IPS-18c (cell line): ENCODE measurements around the gene POLE.

Experiments used
- H3K4me3 ChIP-seq: 2 replicates; pipeline ENCODE4 v1.7.0; 2013; ENCODE audit warnings: low read depth, mild to moderate bottlenecking, low read length, moderate library complexity; ENCODE audit not compliant: insufficient read depth
- H3K9me3 ChIP-seq: one replicate; pipeline ENCODE4 v1.6.1; 2013; ENCODE audit warnings: mild to moderate bottlenecking, low read length, moderate library complexity; ENCODE audit not compliant: control insufficient read depth, insufficient read depth

The POLE gene

DNA sequence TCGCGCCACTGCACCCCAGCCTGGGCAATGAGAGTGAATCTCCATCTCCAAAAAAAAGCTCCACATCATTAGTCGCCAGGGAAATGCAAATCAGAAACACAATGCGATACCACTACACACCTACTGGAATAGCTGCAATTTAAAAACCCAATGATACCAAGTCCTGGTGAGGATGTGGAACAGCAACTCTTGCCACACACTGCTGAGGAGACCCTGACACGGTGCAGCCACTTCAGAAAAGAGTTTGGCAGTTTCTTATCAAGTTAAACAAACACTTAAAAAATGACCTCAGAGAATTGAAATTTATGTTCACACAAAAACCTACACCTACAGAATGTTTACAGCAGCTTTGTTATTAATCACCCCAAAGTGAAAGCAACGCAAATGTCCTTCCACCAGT lies 56.5 kb downstream of the POLE start:
- Histone ChIP-seq H3K4me3 (no peak overlapping the region), H3K9me3 (no peaks in the 10 kb centered on the region)

DNA sequence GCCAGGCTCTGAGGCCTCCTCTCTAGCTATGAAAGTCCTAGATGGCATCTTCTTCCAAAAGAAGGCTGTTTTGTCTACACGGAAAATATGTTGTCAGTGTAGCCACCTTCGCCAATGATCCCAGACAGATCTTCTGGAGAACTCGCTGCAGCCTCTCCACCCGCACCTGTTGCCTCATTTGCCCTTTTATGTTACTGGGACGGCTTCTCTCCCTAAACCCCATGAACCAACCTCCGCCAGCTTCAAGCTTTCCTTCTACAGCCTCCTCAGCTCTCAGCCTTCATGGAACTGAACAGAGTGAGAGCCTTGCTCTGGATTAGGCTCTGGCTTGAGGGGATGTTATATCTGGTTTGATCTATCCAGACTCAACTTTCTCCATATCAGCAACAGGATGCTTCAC lies 57.8 kb downstream of the POLE start:
- H3K9me3 ChIP-seq = no peaks in the 10 kb centered on the region

DNA sequence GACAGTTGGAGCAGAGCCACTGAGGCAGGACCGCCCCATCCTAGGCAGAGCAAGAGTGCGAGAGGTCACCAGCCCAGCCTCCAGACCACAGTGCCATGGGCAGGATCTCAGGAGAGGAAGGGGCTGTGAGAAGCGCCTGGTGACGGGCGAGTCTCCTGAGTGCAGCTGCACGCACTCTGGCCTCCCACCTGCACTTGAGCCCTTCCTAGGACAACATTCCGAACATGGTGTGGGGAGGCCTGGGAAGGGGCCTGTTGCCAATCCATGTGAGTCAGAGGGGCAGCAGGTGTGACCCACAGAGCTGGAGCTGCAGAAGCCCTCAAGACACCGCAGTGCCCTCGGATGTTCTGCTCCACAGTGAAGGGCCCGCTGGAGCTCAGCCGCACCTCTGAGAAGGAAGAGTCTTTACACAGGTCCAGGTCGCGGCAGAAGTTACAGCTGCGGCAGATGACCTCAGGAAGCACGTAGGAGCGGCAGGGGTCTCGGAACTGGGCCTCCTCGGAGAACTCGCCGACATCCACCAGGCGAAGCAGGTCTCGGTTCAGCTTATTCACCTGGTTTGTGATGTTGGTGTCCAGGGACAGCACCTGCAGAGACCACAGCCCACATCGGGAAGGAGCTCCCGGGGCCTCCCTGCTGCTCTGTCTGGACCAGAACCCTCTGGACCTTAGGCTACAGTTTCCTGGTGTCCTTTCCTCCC lies 61.3 kb downstream of the POLE start:
- no peak overlapping the region for H3K4me3 ChIP-seq
- no peaks in the 10 kb centered on the region for H3K9me3 ChIP-seq

More for the DNA sequence above, 57.8 kb downstream of the POLE start:
- no peak overlapping the region for H3K4me3 ChIP-seq

DNA sequence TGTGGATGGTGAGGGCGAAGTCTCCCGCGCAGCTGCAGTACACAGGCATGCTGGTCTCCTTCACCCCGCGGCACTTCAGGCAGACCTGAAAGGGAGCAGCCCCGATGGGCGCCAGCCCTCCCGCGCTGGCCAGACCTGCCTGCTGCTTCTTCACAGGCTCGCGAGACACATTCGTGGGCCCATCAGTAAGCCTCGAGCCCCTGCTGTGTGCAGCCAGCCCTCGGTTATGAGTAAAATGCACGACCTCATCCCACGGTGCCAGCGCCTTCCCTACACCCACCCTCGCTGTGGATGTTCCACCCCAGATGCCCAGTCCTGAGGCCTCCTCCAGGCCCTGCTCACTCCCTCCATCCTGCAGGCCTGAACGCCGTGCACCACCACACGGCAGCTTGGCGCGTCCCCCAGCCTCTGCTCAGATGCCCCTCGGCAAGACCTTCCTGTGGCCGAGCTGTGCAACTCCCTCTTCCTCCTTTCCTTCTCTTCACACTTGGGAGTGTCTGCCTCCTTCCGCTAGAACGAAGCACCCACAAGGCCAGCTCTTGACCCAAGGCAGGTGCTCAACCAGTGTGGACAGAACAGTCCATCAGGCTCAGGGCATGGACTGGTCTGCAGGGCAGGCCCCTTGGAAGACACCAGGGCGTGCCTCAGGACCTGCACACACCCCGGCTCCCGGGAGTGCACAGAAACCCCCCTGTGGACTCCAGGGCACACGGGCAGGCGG lies 62.1 kb downstream of the POLE start:
- H3K4me3 ChIP-seq = no peak overlapping the region
- no peaks in the 10 kb centered on the region for H3K9me3 ChIP-seq

DNA sequence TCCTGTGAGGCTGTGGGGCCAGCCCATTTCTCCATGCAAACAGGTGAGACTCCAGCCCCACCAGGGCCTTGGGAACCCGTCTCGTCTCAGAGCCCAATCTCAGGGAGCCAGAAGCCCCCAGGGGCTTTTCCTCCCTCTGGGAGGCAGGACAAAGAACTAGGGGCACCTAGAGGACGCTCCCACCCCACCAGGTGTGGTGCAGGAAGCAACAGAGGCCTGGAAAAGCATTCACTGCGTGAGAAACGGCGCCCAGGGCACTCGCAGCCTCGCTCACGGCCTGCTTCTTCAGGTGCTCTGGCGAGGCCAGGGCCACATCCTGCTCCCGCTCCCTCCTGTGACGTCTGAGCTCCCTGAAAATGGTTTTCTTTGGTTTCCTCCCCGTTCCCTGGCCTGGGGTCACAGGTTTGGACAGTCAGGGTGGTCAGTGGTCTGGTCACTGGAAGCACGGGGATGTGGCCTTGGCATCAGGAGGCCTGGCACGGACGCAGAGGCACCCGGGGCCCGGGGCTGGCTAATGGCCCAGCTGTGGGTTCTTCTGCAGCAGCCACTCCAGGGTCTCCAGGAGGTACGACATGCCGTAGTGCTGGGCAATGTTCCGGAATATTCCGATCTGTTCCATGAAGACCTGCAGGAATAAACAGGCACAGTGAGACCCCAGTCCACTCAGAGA lies 62.8 kb downstream of the POLE start:
- no peak overlapping the region for H3K4me3 ChIP-seq
- H3K9me3 ChIP-seq = no peaks in the 10 kb centered on the region

DNA sequence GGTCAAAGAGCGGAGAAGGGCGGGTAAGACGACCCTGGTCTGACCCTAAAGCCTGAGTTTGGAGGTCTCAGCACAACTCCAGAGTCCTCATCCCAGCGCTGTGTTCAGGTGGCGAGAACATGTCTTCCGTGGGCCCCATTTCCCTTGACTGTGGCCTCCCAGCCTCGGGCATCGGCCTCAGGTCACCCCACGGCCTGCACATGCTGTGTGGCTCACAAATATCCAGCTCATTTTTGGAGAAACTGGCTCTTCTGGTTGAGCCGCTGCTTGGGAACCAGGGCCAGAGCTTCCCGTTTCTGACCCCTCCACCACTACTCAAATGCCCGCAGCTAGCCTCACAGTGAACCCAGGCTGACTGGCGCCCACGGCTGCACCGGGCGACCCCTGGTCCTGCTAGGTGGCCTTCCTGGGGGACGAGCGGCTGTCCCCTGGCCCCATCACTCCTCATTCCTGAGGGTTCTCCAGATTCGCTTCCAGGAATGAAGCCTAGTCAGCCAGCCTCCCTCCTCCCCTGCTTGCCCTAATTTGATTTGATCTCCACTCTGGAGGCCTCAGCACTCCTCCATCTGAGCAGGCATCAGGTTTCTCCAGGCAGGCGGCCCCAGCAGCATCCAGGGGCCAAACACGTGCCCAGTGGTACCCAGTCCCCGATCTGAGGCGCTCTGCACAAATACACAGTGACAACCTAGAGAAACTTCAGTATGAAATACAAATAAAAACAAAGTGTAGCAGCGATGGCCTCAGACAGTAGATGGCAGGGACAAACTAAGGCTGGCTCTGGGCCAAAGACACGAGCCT lies 63.9 kb downstream of the POLE start:
- no peak overlapping the region for H3K4me3 ChIP-seq
- no peaks in the 10 kb centered on the region for H3K9me3 ChIP-seq

DNA sequence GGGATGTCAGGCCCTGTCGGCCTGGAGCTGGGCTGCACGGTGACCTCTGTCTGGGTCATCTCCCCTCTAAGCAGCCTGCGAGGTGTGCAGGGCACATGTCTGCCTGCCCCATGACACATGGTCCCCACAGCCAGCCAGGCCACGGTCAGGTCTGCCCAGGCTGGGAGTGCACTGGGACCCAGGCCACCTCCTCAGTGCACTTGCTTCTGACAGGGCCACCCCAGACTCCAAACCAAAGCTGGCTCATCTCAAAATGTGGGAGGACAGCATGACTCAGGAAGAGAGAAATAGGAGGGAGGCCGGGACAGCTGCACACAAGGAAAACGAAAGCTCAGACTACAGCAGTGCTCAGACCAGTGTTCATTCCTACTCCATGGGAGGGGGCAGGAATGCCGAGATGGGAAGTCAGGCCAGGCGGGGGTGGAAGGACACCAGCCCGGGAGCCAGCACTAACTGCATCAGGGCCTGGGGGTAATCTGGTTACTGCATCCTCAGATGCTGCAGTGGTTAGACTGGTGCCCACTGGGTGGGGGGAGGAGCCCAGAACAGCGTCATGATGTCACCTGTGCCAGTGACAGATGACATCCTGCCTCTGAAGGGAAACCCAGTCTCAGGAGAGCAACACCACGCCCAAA lies 64.6 kb downstream of the POLE start:
- no peak overlapping the region for H3K4me3 ChIP-seq
- H3K9me3 ChIP-seq = no peaks in the 10 kb centered on the region

DNA sequence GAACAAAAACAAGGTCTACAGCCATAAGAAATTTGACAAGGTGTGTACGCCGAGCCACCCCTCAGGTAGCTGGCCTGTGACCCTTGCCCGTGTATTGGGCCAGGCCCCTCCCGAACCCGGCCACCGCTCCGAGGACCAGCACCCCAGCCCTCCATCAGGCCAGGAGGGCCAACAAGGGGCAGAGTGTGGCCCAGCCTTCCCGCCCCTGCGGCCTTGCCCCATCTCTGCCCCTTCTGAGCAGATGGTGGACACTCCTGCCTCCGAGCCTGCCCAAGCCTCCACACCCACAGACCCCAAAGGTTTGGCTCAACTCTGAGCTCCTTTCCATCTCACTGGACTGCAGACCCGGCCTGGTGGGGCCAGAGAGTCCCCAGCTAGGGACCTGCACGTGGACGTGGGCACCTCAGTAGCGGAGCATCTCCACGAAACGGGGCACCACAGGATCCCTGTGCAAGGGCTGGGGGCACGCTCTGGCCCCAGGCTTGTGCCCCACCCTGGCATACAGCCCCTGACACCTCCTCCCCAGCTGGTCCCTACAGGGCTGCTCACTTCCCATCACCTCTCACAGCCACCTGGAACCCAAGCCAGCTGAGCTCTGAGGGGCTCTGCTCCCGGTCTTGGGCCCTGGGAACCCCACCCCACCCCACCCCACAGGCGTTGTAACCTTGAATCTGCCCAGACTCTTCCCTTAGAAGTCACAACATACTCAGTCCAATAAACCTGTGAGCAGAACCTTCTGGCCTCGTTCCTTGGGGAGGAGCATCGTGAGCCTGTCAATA lies 65.3 kb downstream of the POLE start:
- Histone ChIP-seq H3K4me3 (no peak overlapping the region), H3K9me3 (no peaks in the 10 kb centered on the region)

DNA sequence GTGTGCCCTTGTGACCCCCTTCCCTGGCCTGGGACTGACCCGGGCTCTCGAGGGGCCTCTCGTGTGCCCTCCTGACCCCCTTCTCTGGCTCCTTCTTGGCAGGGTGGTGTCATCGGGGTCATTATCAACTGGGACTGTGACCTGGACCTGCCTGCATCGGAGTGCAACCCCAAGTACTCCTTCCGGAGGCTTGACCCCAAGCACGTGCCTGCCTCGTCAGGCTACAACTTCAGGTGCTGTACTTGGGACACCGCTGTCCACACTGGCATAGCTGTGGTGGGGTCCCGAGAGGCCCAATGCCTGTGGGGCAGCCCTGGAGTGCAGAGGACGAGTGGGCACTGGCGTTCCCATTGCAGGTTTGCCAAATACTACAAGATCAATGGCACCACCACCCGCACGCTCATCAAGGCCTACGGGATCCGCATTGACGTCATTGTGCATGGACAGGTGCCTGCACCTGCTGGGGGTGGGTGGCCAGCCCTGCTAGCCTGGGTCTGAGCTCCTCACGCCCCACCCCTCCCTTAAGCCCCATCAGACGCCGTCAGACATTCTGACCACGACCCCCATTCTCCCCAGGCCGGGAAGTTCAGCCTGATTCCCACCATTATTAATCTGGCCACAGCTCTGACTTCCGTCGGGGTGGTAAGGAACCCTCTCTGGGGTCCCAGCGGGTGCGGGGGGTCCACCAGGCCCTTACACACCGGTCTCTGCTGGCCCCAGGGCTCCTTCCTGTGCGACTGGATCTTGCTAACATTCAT lies 66.1 kb downstream of the POLE start:
- Histone ChIP-seq H3K4me3 (no peak overlapping the region), H3K9me3 (no peaks in the 10 kb centered on the region)

DNA sequence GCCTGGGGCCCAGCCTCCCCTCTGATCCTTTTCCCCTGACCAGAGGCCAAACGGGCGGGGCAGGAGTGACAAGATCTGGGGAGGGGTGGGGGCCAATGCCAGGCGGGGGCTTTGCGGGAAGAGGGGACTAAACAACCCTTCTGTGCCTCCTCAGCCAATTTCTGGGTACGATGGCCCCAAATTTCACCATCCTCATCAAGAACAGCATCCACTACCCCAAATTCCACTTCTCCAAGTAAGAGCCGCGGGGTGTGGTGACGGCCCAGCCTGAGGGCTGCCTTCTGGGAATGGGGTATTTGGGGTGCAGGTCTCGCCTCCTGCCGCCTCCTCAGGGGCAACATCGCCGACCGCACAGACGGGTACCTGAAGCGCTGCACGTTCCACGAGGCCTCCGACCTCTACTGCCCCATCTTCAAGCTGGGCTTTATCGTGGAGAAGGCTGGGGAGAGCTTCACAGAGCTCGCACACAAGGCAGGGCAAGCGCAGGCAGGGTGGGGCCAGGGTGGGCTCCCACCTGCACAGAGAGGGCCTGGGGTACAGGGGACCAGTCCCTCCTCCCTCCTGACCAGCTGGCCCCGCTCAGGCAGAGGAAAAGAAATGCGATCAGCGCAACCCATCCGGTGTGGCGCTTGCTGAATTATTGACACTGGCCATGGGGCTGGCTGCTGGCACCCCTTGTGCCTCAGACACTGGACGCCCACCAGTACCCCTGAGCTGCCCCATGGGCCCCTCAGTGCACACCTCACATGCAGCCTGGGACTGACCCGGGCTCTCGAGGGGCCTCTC lies 66.8 kb downstream of the POLE start:
- no peaks in the 10 kb centered on the region for H3K9me3 ChIP-seq
- H3K4me3 ChIP-seq = no peak overlapping the region

DNA sequence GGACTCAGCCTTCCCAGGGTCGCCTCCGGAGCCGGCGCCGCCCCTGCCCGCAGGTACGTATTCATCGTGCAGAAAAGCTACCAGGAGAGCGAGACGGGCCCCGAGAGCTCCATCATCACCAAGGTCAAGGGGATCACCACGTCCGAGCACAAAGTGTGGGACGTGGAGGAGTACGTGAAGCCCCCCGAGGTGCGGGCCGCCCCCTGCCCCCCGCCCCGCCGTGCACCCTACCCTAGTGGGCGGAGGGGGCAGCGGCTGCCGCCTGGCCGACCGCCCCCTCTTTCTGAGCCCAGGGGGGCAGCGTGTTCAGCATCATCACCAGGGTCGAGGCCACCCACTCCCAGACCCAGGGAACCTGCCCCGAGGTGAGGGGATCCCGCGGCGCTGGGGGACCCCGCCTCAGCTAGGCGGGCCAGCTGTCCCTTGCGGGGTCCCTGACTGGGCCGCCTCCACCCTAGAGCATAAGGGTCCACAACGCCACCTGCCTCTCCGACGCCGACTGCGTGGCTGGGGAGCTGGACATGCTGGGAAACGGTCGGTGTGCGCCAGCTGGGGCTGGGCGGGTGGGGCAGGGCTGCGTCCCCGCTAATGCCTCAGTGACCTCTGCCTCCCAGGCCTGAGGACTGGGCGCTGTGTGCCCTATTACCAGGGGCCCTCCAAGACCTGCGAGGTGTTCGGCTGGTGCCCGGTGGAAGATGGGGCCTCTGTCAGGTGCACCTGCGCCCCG lies 67.6 kb downstream of the POLE start:
- Histone ChIP-seq H3K9me3 (no peaks in the 10 kb centered on the region), H3K4me3 (no peak overlapping the region)

DNA sequence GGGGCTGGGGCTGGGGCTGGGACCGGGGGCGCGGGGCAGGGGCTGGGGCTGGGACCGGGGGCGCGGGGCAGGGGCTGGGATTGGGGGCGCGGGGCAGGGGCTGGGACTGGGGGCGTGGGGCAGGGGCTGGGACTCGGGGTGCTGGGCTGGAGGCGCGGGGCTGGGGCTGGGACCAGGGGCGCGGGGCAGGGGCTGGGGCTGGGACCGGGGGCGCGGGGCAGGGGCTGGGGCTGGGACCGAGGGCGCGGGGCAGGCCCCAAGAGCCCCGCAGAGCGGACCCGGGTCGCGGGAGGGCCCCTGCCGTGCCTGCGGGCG lies 68.1 kb downstream of the POLE start:
- no peaks in the 10 kb centered on the region for H3K9me3 ChIP-seq
- no peak overlapping the region for H3K4me3 ChIP-seq

DNA sequence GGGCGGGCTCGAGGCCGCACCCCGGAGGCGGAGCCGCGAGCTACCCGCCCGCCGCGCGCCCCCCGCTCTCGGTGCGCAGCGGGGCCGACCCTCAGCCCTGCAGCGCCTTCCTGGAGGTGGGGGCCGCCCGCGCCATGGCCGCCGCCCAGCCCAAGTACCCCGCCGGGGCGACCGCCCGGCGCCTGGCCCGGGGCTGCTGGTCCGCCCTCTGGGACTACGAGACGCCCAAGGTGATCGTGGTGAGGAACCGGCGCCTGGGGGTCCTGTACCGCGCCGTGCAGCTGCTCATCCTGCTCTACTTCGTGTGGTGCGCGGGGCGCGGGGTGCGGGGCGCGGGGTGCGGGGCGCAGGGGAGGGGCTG lies 68.5 kb downstream of the POLE start, which contains the start of gene P2RX2:
P2RX2 (plus strand) TSS at position 94 of the 361 bp plus-strand sequence; CDS start at position 135, 41 bp downstream.
- peak within 1 kb of the TSS; percentile 43; the same call in 1 of the 2 replicates for H3K4me3 ChIP-seq
- no peaks in the 10 kb centered on the region for H3K9me3 ChIP-seq

DNA sequence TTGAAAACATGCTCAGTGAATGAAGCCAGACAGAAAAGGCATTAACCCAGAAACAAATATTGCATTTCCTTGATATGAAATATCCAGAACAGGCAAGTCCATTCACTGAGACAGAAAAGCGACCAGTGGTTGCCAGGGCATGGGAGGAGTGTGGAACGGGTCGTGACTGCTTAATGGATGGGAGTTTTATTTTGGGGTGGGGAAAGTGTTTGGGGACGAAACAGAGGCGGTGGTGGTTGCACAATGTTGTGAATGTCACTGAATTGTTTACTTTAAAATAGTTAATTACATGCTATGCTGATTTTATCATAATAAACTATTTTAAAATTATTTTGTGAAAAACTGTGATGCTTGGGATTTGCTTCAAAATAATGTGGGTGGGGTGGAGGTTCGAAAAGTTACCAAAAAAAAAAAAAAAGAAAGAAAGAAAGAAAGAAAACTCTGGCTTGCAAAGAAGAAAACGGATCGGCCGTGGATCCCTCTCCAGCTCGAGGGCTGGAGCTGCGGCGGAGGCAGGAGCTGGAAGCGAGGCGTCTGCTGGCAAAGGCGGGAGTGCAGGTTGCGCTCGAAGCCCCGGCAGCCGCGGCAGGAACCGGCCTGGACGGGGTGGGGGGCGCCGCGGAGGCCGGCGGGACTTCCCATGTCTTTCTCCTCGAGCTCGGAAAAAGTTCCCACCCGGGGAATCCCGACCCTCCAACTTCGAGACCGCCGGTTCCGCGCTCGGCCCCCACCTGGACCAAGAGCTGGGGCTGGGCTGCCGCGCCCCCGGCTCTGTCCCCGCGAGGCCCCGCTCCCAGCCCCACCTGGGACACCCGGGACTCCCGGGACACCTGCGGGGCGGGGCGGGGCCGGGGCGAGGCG lies 69.1 kb downstream of the POLE start:
- Histone ChIP-seq H3K9me3 (no peaks in the 10 kb centered on the region), H3K4me3 (peak overlapping the region; percentile 43; the same call in 1 of the 2 replicates)
